NOMO-1 treated with dmso at 0.1 percent for 144 hours (cell line): Measurements from ENCODE around the gene ORMDL2.
A peak's percentile ranks its signal among the peaks of the same experiment; 100 is the strongest.

Experiments
- DNase-seq: peaks from one replicate; lab custom pipeline; 2025; ENCODE audit not compliant: unreplicated experiment; lab: John Stamatoyannopoulos, UW

Gene ORMDL2, protein sequence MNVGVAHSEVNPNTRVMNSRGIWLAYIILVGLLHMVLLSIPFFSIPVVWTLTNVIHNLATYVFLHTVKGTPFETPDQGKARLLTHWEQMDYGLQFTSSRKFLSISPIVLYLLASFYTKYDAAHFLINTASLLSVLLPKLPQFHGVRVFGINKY

DNA sequence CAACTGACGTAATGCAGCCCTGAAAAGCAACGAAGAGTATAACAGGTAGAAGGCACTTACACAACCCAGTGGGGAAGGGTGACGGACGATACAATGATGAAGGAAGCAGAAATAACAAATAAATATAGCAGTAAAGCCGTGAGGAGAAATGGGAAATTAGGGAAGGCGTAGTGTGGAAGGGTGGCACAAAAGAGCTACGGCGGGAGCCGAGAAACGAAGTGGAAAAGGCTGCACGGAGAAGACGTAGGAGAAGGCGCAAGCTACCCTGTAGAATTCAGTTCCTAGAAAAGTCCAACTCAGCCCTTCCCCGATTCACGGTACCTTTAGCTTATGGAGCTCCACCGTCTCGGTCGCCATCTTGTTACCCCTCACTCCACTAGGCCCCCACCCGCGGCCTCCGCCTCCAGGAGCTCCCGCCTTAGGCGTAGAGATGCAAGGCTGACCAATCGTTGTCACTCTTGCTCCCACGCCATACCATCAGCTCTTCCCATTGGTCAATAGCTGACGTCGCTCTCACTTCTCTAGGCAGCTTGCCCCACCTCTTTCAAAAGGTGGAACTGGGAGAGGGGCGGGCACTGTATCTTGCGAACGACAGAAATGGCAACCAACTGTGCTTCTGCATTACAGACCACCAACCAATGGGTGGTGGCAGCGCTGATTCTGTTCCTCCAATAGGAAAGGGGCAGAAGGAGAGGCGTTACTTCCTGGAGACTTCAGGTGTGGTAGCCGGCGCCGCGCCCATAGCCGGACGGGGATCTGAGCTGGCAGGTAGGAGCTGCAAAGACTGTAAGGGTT is at the start of gene ORMDL2, which contains the start of gene SARNP:
Gene ORMDL2 (plus strand): TSS at position 697 of the 795 bp plus-strand sequence. CDS start 959 bp downstream, outside the sequence.
Gene SARNP (minus strand): TSS at position 380 of the 795 bp plus-strand sequence. CDS start 23 bp downstream, at position 357.
- DNase-seq, result peak; percentile 99

DNA sequence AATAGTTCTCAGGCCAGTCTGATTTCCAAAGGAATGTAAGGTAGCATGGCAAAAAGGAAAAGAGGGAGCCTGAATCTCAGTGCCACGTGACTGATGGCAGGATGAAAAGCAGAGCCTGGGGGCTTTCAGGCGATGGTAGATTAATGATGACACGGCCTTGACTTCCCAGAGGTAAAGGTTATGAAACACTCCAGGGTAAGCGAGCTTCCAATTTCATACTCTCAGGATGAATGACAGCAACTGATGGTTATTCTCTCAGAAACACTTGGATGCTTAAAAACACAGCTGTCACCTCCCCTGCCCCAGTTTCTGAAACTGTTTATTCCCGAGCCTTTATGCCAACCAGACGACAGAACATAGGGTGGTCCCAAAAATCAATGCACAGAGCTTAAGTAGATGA is 46.1 kb upstream of the ORMDL2 start:
- no peak for DNase-seq

DNA sequence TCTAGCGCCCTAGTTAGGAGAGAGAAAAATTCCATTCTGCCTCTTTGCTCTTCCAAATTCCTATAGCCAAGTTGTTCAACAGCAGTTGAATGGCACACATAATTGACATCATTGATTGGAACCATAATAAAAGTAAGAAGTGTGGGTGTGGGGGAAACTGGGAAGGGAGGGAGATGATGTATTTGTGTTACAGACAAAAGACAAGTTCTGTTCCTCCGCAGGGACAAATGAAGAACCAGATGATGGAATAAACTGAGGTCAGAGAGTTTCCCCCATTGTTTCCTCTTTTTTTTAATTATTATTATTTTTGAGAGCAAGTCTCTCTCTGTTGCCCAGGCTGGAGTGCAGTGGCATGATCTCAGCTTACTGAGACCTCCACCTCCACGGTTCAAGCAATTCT is 40.0 kb upstream of the ORMDL2 start:
- DNase-seq, result no peak

DNA sequence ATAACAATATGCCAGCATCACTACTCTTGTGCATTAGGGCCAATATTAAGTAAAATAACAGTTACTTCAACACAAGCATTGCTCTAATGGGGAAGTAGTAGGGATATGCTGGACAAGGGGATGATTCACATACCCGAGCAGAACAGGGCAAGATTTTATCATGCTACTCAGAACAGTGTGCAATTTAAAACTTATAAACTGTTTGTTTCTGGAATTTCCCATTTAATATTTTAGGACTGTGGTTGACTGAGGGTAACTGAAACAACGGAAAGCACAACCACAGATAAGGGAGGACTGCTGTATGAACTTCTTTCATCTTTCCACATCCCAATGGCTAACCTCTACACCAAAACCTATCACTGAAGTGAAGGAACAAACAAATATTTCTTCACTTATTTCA is 37.2 kb upstream of the ORMDL2 start:
- no peak for DNase-seq

DNA sequence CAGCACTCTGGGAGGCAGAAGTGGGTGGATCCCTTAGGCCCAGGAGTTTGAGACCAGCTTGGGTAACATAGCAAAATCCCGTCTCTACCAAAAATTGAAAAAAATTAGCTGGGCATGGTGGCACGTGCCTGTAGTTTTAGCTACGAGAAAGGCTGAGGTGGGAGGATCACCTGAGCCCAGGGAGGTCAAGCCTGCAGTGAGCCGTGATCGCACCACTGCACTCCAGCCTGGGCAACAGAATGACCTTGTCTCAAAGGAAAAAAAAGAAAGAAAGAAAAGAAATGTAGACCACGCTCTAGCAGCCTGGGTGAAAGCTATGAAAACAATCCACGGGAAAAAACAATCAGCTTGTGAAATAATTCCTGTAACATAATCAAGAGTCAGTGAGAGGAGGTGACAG is 29.3 kb upstream of the ORMDL2 start:
- DNase-seq, result no peak

DNA sequence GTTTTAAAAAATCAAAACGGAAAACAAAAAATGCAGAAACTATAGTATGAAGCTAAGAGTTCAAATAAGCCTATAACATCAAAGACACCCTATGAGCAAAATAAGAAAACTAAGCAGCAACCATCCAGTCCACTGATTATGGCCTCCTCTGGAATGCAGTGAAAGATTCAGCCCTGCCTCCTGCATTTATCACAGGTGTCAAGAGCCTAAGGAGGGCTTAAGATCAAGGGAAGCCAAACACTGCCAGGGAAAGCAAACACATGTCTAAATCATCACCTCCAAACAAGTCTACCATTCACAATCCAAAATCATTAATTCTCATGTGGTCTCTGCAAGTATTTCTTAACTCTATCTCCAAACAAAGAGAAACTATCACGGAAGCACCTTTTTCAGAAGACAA is 28.7 kb upstream of the ORMDL2 start:
- DNase-seq, result no peak

DNA sequence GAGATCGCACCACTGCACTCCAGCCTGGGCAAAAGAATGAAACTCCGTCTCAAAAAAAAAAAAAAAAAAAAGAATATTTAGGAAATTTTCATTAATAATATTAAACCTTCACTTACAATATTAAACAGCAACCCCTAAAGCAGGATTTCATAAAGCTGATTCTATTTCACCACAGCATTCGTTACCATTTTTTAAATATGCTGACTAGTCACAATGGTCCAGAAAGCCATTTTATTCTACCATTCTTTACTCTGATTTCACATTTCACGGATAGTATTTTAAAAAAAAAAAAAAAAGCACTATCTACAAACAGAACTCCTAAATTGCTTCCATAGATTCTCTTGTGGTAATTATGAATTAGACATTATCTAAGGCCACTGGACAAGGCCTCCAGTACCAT is 27.9 kb upstream of the ORMDL2 start:
- no peak for DNase-seq

DNA sequence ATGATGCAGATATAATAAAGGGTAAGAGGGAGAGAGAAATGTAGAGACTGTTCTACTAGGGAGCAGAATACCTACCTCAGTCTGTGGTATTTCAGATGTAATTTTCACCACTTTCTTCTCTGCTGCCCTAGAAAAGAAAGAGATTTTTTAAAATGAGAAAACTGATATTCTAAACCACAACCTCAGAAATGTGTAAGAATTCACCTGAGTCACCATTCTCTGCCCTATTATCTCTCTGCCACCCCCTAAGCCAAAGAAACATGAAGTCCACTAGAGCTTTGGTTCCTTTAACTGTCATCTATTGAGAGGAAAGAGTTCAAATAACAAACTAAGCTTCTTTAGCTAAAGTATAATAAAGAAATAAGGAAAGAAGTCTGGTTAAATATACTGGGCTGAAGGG is 21.9 kb upstream of the ORMDL2 start:
- no peak for DNase-seq

DNA sequence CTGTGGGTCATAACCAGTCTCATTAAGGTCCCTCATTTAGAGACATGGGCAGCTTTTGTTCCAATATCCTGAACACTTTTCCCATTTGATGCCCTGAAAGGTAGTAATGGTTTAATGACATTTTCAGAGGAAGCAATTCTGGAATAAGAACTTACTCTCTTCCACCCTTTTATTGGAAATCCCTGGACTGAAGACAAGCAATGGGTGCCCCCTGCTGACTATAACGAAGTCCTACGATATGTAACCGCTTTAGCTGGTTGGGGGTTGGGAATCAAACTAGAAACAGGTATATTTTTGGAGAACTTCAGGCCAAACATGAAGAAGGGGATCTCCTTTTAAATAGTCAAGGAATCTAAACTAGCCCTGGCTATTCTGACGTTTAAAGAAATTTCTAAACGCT is 20.8 kb upstream of the ORMDL2 start:
- DNase-seq, result no peak

DNA sequence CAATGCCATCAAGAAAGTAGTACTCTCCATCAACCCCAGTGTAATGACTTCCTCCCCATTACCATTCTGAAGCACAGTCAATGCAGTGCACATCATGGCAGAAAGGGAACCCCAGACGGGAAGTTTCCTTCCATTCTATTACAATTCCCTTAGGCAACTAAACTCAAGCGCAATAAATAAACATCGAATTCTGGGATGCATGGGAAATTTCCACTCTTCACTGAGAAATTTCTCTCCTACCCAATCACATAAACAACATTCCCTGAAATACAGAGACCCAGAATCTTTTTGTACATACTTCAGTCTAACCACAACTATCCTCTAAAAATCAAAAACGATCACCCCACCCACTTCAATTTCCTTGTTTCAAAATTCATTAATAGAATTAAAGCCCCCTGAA is 20.3 kb upstream of the ORMDL2 start:
- no peak for DNase-seq

DNA sequence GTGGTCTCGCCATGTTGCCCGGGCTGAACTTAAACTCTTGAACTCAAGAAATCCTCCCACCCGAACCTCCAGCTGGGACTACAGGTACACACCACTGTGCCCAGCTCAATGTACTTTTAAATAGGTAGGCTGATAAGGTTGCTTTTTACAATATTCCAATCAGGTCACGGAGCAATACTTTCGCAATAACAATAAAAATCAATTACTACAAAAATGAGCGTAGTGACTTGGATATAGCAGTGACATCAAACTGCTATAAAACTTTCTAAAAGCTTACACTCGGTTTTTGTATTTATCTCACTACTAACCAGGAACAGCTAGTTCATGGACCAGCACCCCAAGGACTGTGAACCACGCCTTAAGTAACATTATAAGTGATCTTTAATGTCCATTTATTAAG is 10.9 kb upstream of the ORMDL2 start:
- no peak for DNase-seq

DNA sequence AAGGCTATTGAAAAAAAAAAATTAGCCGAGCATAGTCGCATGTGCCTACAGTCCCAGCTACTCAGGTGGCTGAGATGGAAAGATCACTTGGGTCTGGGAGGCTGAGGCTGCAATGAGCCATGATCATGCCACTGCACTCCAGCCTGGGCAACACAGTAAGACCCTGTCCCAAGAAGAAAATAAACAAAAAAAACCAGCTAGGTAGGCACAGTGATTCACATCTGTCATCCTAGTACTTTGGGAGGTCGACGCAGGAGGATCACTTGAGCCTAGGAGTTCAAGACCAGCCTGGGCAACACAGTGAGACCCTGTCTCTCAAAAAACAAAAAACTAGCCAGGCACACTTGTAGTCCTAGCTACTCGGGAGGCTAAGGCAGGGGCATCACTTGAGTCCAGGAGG is 8.6 kb upstream of the ORMDL2 start:
- no peak for DNase-seq

DNA sequence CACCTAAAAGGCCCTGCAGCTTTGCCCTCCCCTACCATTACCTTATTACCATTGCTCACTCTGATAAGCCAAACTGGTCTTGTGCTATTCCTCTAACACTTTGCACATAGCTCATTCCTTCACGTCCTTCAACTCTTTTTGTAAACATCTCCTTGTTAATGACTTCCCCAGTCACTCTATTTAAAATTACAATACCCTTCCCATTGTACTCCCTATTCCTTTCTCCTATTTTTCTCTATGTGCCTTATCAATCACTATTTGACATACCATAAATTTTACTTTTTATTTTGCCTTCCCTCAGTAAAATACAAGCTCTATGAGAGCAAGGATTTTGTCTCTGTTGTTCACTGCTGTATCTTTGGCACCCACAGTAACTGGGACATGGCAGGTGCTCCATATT is 5.8 kb upstream of the ORMDL2 start:
- no peak for DNase-seq

DNA sequence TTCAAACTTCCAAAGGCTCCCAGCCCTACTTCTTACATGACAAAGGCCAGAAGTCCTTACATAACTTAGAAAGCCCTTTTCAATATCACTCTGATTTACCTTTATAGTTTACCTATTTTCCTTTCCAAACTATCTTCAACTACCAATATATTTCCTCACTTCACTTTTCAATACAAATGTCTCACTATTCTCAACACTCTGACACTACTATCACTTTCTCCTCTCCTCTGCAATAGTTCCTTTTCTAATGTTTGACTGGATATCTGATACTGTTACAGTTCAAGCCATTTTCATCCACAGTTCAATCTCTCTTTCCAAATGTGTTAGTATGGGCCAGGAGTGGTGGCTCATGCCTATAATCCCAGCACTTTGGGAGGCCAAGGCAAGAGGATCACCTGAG is 3.6 kb upstream of the ORMDL2 start:
- DNase-seq, result no peak

DNA sequence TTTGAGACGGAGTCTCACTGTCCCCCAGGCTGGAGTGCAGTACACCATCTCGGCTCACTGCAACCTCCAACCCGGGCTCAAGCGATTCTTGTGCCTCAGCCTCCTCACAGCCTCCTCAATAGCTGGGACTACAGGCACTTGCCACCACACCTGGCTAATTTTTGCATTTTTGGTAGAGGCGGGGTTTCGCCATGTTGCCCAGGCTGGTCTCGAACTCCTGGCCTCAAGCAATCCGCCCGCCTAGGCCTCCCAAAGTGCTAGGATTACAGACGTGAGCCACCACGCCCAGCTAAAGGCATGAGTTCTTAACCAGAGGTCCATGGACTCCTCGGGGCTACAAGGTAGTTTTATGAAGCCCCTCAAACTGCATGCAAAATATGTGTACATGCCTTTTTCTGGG is 2.4 kb upstream of the ORMDL2 start:
- DNase-seq, result no peak

DNA sequence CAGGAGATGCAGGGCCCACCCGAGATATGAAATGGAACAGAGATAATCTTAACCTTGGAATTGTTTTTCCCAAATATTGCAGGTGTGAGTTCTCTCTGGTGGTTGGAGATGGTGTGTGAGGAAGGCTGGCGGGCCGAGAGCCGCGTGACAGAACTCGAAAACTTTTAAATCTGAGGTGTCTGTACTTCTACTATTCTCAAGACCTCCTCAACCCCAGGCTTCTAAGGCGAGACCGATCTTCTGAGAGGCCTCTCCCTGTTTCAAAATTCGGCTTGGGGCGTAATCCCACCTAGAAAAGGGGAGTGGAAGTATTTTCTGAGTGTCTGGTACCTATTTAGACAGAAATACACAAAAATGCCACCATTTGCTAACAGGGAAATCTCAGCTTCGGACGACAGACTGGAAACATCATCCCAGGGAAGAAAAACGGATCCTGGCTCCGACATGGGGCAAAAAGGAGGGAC is 928 bp upstream of the ORMDL2 start:
- DNase-seq, result no peak

DNA sequence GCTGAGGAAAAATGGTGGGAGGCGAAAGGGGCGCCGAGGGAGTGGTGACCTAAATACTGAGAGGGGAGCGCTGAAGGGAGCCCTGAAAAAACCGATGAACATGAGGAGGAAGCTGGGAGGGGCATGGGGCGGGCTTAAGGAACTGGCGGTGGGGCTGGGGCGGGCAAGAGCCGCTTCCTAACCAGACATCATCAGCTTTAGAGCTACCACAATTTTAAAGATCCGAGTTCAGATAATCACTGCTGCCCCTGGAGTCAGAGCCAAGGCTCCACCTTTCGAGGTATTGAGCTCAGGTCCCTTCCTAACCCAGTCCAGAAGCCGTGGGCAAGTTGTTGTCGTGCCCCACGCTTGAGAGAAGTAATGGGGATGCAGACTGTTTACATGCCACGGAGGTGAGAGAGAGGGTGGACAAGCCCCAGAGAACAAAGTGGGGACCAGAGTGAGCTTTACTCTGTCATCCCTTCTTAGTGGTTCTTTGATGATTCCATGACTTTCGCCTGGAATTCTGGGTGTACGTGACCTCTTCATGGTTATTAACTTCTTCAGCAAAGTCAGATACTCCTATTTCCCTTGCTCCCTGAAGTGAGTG is 393 bp downstream of the ORMDL2 start:
- DNase-seq, result peak; percentile 92

DNA sequence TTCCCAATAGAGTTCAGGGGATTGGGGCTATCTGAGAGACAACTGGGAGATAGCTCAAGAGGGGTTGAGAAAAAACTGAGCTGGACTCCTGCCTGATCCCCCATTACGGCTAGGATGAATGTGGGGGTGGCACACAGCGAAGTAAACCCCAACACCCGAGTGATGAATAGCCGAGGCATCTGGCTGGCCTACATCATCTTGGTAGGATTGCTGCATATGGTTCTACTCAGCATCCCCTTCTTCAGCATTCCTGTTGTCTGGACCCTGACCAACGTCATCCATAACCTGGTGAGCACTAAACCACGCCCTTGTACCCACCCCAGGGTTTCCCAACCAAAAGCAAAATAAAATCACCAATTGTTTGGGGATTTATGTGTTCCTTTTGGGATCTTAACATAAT is 1.0 kb downstream of the ORMDL2 start:
- no peak for DNase-seq

DNA sequence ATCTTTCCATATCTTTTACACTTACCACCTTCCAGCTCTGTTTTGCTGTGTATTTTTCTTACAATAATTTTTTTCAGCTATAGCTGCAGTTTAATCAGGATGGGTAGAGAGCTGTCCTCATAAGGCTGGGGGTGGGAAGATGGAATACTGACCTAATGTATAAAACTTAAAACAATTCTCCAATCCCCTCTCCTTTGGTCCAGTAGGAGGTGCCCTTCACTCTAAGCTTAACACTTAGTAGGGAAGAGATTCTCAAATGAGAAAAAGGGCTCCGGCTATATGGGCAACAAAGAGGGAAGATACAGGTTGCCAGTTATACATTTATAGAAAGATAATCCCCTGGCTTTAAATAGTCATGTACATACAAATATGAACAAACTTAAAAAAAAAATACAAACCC is 2.8 kb downstream of the ORMDL2 start:
- no peak for DNase-seq

DNA sequence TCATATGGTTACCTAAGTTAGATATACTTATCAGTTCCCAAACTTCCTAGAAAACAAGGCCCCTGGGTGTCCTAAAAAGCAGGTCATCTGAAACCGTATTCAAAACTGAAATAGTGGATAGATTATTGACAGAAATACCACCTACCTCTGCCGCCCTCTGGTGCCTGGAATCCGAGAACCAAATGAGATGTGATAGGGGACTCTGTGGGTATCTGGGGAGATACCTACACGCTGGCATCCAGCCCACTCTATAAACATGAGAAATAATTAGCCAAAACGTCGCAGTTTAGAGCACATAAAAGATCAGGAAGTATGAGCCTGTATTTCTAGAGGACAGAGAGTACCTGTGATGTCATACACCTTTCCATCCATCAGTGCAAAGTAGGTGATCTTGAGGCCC is 4.4 kb downstream of the ORMDL2 start:
- DNase-seq, result no peak

DNA sequence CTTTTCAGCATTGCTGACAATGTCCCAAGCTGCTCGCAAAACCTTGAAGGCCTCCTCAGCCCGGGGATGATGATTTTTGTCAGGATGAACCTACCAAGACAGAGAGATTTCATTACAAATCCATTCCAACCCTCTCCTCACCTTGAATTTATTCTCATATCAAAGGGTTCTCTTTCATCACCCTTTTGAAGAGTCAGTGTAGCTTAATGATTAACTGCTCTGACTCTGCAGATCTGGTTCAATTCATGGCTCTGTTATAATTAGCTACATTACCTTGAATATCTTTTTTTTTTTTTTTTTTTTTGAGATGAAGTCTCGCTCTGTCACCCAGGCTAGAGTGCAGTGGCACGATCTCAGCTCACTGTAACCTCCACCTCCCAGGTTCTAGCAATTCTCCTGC is 5.6 kb downstream of the ORMDL2 start:
- DNase-seq, result no peak

DNA sequence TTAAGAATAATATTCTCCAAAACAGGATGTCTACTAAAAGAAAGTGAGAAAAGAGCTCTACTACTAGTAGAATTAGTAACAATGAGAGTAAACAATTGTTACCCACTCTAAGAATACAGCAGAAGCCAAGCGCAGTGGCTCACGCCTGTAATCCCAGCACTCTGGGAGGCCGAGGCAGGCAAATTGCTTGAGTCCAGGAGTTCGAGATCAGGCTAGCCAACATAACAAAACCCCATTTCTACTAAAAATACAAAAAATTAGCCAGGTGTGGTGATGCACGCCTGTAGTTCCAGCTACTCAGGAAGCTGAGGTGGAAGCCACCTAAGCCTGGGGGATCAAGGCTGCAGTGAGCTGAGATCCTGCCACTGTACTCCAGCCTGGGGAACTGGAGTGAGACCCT is 6.9 kb downstream of the ORMDL2 start:
- no peak for DNase-seq
